ENCODE measurements around the gene CATSPERB.
"Not testable (repeated sequence)": the region's sequence is repeated elsewhere in the genome, so short reads cannot be mapped to it uniquely, and the experiment has no call there.

Gene CATSPERB

DNA sequence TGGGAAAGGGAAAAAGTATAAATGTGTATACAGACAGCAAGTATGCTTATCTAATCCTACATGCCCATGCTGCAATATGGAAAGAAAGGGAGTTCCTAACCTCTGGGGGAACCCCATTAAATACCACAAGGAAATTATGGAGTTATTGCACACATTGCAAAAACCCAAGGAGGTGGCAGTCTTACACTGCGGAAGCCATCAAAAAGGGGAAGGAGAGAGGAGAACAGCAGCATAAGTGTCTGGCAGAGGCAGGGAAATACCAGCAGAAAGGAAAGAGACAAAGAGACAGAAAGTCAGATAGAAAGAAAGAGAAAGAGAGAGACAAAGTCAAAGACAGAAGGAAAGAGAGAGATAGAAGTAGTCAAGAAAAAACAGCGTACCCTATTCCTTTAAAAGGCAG lies 64.8 kb downstream of the CATSPERB start:
- DNase-seq (ENCODE audit: low read depth in 3 of 3), result not testable (repeated sequence)

- DNase-seq (ENCODE audit: low read depth in 3 of 3), result no peak
Observed at GRCh38 chr14:91660790-91661189, 71.1 kb downstream of the CATSPERB start.

GRCh38 chr14:91654836-91655235 lies 77.0 kb downstream of the CATSPERB start:
- DNase-seq (ENCODE audit: low read depth in 3 of 3), result no peak

- DNase-seq (ENCODE audit: low read depth in 3 of 3), result no peak
Observed at GRCh38 chr14:91653451-91653850, 78.4 kb downstream of the CATSPERB start.

- DNase-seq (ENCODE audit: low read depth in 3 of 3), result no peak
Observed at GRCh38 chr14:91649930-91650329, 82.0 kb downstream of the CATSPERB start.

GRCh38 chr14:91647856-91648255 lies 84.0 kb downstream of the CATSPERB start:
- no peak for DNase-seq (ENCODE audit: low read depth in 3 of 3)

DNA sequence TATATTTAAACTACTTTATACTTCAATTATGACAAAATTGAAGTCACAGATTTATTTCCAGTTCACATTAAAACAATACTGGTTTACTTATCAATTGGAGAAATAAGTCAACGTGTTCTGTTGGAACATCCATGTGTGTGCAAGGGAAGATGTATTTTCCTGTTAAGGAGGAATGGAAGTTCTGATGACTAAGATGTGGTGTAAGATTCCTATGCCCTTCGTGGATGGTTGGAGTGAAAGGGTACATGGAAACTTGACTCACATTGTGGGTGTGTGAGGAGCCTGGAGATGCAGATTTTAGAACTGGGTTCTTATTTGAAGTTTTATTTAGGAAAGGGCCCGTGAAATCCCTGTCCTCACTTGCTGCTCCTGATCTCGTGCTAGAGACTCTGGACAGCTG lies 95.3 kb downstream of the CATSPERB start:
- DNase-seq (ENCODE audit: low read depth in 3 of 3), result no peak

DNA sequence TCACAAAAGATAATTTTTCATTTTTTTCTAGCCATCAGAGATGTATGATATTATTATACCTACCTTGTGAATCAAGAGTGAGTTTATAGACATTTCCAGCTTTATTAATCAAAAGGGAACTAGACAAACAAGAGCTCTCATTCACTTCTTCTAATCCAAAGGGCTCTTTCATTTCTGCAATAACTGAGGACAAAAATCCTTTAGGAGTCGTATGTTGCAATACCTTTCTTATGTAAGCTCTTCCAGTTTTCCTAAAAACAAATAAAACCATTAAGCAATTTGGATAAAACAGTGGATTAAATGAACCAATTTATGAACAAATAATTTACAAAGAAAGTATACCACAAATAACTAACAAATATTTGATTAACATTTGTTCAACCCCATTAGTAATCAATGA lies 107.1 kb downstream of the CATSPERB start:
- DNase-seq (ENCODE audit: low read depth in 3 of 3), result no peak

DNA sequence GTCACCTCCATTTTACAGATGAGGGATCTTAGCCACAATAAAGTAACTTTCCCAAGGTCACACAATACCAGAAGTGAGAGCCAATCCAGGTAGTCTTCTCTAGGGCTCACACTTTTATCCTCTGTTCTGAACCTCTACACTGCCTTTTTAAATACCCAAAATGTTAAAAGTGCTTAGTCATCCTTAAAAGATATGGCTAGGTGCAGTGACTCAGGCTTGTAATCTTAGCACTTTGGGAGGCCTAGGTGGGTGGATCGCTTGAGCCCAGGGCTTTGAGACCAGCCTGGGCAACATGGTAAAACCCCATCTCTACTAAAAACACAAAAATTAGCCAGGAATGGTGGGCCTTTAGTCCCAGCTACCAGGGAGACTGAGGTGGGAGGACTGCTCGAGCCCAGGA lies 117.7 kb downstream of the CATSPERB start:
- DNase-seq (ENCODE audit: low read depth in 3 of 3), result no peak

DNA sequence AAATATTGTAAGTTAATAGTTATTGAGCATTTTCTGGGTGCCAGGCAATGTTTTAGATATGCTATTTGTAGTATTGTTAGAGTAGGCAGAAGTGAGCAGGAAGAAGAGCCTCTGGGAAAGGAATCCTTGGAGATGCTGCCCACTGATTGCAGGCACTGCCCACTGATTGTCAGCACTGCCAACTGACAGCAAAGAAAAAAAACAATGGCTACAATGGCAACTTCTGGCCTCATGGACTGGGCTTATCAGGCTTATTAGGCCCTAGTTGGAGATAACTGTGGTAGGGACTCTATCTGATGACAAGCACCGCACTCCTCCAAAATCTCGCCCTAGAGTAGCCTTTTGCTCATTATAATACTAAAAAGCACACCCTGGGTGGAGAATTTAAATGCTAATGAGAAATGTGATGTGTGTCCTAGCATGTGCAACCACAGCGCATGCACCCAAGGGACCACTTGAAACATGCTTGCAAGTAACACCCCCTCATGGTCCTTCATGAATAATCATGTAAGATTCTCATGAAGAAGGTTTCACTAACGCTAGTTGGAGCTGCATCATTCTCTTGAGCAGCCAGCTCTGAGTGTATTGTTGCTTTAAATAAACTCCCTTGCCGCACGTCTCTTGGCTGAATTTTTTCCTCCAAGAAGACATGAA lies 118.3 kb downstream of the CATSPERB start:
- DNase-seq (ENCODE audit: low read depth in 3 of 3), result no peak

DNA sequence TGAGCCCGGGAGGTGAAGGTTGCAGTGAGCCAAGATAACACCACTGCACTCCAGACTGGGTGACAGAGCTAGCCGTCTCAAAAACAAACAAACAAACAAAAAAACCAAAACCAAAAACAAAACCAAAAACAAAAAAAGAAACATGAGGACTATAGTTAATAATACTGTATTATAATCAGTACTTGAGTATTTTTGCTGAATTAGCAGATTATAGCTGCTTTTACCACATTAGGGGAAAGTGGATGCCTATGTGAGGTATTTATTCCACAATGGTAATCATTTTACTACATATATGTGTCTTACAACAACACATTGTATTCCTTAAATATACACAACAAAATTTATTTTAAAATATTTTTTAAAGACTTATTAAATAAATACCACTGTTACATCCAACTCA lies 120.4 kb downstream of the CATSPERB start:
- no peak for DNase-seq (ENCODE audit: low read depth in 3 of 3)

GRCh38 chr14:91609161-91609560 lies 122.7 kb downstream of the CATSPERB start:
- DNase-seq (ENCODE audit: low read depth in 3 of 3), result no peak

- DNase-seq (ENCODE audit: low read depth in 3 of 3), result no peak
Observed at GRCh38 chr14:91607322-91608047, 124.4 kb downstream of the CATSPERB start.

GRCh38 chr14:91606851-91607250 lies 125.0 kb downstream of the CATSPERB start:
- DNase-seq (ENCODE audit: low read depth in 3 of 3), result no peak

- not testable (repeated sequence) for DNase-seq (ENCODE audit: low read depth in 3 of 3)
Observed at GRCh38 chr14:91604611-91605010, 127.3 kb downstream of the CATSPERB start.

DNA sequence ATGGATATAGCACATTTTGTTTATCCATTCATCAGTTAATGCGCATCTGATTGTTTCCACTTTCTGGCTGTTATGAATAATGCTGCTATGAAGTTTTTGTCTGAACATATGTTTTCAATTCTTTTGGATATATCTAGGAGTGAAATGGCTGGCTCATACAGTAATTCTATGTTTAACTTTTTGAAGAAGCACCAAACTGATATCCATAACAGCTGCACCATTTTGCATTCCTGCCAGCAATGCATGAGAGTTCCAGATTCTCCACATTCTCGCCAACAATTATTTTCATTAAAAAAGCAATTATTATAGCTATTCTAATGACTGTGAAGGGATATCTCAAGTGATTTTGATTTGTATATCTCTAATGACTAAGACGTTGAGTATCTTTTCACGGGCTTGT lies 131.9 kb downstream of the CATSPERB start:
- no peak for DNase-seq (ENCODE audit: low read depth in 3 of 3)

GRCh38 chr14:91595736-91596135 lies 136.2 kb downstream of the CATSPERB start:
- DNase-seq (ENCODE audit: low read depth in 3 of 3), result no peak

- DNase-seq (ENCODE audit: low read depth in 3 of 3), result not testable (repeated sequence)
Observed at GRCh38 chr14:91593957-91594356, 137.9 kb downstream of the CATSPERB start.

DNA sequence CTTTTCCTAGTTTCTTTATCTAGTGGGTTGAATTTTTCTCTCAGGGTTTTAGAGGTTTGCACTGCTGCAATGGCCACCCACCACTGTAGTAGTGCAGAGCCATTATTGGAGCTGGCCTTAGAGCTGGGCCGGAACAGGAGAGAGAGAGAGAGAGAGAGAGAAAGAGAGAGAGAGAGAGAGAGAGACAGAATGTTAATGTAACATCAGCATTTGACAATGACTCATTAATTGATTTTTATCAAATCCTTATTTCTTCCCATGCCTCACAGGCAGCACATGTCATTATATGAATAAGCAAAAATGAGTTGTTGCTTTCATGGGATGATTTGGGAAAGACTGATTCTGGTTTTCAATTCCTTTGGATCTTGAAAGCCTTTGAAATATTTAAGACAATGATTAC lies 145.5 kb downstream of the CATSPERB start:
- no peak for DNase-seq (ENCODE audit: low read depth in 3 of 3)

- no peak for DNase-seq (ENCODE audit: low read depth in 3 of 3)
Observed at GRCh38 chr14:91585856-91586255, 146.0 kb downstream of the CATSPERB start.

GRCh38 chr14:91582761-91583160 lies 149.1 kb downstream of the CATSPERB start:
- no peak for DNase-seq (ENCODE audit: low read depth in 3 of 3)

DNA sequence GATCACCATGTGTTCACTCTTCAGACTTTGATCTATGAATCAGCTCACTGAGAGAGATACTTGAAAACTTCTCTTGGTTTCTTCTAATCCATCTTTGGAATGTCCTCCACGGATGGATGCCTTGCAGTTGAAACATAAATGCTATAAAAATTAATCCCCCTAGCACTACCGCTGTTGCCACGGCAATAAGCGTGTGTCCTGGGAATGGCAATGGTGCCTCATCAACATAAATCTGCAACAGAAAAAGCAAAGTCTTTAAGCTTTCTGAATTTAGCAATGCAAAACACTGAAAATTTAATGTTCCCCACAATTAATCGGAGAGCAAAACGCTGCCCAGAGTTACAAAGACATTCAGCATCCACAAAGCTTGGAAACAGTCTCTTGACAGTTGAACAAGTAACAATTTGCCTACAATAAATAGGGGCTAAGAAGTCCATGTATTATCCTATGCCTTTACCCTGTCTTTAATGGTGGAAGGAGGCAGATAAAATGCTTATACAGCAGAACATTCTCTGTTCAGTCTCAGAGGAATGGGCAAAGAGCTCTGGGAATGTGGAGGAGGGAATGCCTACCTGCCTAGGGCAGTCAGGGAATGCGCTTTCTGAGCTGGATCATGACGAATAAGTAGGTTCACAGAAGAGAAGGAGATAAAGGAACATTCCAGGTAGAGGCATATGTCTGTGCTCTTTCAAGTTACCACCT lies 150.9 kb downstream of the CATSPERB start:
- no peak for DNase-seq (ENCODE audit: low read depth in 3 of 3)

All from stimulated activated CD4-positive, alpha-beta T cell treated with anti-CD3 and anti-CD28 coated beads, TNF-alpha, amount 100 ng/mL, for 24 hours (primary cell).